HG03280 (cell line): ENCODE data around the gene HTR4.

Source experiments
- ATAC-seq: cut with Tn5 transposase; IDR thresholded peaks from one replicate; pipeline ENCODE4 v1.9.1; 2021; ENCODE audit warnings: mild to moderate bottlenecking, moderate library complexity; ENCODE audit not compliant: unreplicated experiment

Gene HTR4

GRCh38 chr5:148615644-148616275, 38.6 kb downstream of the HTR4 start:
- ATAC-seq = no peak

- ATAC-seq = no peak
These were observed 46.9 kb downstream of the HTR4 start for GRCh38 chr5:148607406-148607805.

DNA sequence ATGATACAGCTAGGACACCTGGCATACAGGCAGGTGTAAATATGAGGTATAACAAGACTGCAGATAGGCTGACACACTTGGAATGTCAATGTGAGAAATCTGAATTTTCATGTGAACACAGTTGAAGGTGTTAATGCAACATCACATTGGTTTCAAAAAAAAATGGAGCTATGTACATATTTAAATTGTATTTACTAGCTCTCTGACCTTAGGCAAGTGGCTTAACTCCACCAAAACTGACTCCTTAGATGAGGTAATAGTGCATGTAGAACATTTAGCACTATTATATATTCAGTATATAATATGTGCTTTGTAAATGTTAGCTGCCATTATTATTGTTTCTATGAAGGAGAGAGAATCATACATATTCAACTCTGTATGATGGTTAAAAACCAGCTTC, 48.0 kb downstream of the HTR4 start:
- no peak for ATAC-seq

DNA sequence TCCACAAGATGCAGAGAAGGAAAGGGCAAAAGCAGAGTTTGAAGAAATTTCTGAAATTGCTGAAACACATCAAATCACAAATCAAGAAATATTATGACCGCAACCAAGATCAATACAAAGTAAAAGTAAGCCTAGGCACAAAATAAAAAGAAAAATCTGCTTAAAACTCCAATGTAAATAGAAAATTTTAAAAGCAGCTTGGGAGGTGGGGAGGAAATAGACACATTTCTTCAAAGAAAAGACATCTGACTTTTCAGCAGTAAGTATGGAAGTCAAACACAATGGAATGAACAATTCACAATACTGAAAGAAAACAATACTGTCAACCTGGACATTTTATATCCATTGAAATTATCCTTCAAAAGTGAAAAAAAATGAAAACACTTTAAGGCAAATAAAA, 55.1 kb downstream of the HTR4 start:
- ATAC-seq = no peak

- no peak for ATAC-seq
These were observed 58.6 kb downstream of the HTR4 start for GRCh38 chr5:148595697-148596096.

DNA sequence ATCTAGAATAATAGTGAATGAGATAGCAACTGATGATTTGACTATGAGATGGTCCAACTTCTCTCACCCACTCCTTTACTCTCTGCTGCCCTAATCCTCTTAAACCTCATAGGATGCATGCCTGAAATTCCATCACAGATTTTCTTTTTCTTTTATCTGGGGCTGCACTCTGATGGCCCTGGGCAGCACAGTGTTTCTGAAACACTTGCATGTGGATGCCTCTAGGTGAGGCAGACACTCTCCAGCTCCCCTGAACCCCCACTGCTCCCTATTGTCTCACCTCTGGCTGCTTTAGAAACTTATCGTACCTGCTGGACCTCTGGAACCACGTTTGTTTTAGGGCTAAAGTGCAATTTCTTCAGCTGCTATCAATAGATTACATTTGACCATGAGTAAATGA, 67.5 kb downstream of the HTR4 start:
- ATAC-seq = no peak

- ATAC-seq = no peak
These were observed 68.3 kb downstream of the HTR4 start for GRCh38 chr5:148585988-148586387.

- ATAC-seq = no peak
These were observed 70.2 kb downstream of the HTR4 start for GRCh38 chr5:148584103-148584502.

- ATAC-seq = no peak
These were observed 70.8 kb downstream of the HTR4 start for GRCh38 chr5:148583421-148583965.

DNA sequence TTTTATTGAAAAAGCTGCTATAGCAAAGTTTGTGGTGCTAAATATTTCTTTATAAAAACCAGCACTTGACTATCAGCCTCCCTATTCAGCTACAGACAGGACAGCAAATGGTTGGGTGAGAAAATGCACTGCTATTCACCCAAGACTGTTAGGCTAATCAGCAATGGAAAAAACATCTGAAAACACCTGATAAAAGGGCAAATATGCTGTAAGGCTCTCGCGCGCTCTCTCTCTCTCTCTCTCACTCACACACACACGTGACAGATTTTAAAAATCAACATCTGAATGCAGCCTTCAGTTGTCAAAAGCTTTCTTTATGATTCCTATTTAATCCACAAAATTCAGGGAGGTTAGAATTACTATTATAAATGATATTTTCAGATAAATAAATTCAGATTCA, 80.2 kb downstream of the HTR4 start:
- no peak for ATAC-seq

DNA sequence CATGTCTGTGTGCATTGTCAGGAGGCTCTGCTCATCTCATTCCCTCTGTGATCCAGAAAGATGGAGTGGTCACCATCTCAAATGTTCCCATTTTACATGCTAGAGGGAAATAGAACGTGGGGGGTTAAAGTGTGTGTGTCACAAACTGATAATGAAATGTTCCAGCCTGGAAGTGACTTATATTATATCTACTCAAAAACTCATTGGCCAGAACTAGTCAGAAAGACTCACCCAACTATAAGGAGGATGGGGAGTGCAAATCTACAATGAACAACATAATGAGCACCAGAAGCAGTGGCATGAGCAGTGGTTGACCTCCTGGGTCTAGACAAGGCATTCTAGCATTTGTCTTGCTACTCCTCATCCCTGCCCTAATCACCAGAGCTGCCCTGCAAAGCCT, 81.0 kb downstream of the HTR4 start:
- ATAC-seq = no peak

DNA sequence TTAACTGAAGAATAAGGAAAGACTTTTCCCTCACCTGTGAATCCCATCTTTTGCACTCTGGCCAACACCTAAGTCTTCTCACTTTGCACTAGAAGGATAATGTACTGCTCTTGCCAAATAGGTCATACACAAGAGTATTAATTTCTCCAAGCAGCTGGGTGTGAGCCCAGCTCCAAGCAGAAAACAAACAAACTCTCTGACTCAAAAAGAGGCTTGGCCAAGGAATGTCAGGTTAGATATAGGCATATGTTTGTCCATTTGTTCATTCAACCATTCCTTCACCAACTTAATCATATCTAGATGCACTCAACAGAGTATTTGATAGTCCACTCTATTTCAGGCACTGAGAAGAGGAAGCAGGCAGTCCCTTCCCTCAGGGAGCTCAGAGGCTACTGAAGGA, 84.4 kb downstream of the HTR4 start:
- no peak for ATAC-seq

DNA sequence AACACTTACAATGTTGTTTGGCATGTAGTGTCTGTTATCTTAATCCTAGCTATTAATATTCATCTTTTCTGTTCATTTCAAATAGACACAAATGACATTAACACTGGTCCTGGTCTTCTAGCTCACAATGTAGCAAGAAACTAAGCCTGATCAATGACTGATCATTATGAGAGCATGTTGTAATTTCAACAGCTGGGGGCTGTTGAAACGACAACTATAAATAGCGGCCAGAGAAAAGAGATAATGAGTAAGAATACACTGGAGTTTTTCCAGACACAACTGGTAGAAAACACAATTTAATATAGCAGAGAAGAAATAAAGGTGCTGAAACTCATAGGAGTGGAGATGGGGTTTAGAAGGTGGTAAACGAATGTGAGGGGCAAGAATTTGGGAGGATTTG, 89.2 kb downstream of the HTR4 start:
- ATAC-seq = no peak

DNA sequence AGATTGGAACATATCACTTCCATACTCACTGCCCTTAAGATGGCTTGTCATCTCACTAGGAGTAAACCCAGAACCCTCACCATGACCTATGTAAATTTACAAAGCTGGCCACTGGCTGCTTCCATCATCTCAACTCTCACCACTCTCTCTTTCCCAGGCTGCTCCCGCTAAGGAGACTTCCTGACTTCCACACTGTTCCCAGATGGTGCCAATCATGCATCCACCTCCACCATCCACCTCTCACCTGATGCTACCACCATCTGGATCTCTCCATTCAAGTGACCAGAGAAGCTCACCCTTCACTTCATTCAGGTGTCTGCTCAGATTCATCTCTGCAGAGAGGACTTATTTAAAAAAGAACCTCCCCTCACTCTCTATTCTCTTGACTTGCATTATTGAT, 91.3 kb downstream of the HTR4 start:
- no peak for ATAC-seq

DNA sequence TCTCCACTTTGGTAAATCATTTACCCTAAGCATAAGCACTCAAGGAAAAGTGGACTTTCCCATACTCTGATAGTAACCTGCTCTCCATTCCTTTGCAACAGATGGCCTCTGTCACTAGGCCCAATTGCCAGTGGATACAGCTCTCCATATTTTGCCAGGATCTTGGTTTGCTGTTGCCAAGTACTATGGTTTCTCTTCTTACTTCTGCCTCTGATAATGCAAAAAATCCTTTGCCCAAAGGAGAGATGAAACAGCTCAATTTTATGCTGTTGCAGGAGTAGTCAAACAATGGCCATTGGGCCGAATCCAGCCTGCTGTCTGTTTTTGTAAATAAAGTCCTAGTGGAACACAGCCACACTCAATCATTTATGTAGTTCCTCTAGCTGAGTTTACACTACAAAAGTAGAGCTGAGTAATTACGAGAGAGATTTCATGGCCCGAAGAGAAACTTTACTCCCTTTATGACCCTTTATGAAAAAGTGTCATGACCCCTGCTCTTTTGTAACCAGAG, 92.5 kb downstream of the HTR4 start:
- no peak for ATAC-seq

DNA sequence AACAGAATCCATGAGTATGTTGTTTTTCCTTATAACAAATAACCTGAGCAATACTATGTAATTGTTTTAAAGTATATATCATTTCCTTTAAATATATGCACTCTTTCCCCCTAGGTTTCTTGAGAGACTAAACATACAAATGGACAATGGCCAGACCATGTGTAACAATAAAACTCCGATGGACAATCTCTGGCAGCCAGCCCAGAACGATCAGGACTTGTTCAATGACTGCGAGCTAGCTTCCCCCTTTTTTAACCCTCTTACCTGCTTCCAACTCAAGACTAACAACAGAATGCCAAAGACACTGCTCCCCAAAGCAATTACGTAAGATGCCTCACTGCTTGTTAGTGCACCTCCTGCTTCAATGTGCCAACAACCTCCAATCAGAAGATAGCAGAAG, 94.9 kb downstream of the HTR4 start:
- ATAC-seq = no peak

- no peak for ATAC-seq
These were observed 95.4 kb downstream of the HTR4 start for GRCh38 chr5:148558892-148559291.

DNA sequence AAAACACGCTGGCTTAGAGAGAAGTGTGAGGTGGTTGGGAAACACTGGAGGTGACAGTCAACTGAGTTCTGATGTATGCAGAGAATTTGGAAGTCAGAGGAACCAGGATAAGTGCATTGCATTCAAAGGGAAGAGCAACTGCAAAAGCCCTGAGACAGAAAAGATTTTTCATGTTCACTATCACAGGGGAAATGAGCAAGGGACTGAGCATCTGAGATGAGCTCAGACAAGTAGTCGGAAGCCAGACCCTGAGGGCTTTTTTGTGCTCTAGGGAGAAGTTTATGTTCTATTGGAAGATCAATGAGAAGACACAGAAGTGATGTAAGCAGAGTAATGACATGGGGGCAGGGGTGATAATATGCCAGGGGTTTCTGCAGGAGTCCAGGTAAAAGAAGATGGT, 97.5 kb downstream of the HTR4 start:
- ATAC-seq = no peak

DNA sequence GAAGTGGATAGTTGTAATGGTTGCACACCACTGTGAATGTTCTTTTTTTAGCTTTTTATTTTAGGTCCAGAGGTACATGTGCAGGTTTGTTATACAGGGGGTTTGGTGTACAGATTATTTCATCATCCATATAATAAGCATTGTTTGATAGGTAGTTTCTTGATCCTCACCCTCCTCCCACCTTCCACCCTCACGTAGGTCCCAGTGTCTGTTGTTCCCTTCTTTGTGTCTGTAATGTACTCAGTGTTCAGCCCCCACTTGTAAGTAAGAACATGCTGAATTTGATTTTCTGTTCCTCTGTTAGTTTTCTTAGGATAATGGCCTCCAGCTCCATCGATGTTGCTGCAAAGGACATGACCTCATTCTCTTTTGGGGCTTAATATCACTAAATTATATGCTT, 99.7 kb downstream of the HTR4 start:
- ATAC-seq = no peak

GRCh38 chr5:148543727-148544126, 110.6 kb downstream of the HTR4 start:
- no peak for ATAC-seq

DNA sequence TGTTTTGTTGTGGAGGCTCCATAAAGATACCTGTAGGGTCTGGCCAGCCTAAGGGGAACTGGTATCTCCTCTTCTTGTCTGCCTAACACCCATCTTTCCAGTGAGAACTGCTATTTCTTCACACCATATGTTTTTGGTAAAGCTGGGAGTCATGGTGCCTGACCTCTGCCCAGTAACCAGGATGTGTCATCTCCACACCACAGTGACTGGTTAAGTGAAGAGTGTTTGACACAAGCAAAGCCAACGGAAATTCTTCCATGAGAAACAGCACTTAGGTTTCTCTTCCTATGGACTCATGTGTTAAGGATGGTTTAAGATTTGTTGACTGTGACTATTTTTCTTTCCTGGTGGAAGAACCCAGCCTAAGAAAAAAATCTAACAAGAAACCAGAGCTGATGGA, 111.5 kb downstream of the HTR4 start:
- no peak for ATAC-seq

DNA sequence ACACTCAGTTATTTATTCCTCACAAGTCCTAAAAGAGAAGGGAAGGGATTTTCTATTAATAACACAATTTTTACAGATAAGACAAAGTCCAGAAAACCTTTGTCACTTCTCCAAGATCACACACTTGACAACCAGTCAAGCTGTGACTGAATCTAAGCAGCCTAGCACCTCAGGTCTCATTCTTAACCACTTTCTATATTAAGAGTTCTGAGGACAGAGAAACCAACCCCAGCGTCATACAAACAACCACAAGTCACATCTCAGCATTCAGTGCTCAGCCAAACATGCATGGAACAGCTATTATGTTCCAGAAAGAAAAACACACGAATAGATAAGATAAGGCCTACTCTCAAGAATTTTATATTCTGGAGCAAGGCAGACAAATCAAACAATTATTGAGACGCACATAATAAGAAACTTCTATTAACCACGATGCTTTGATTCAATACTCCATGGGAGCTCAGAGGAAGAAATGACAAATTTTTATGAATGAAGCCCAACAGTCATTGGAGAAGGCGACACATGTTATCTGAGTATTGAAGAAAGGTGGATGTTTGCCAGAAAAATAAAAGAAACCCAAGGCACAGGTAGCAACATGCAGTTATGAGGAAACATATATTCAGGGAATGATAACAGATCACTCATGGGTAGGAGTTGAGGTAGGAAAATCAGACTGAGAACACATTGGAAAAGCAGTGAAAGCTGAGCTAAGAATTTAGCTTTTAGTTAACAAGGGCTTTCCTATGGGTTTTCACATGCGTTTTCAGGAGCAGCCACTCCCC, 113.1 kb downstream of the HTR4 start:
- ATAC-seq = no peak
